HFFc6 (cell line): ENCODE results near the gene ERC2. TPM values are rescaled to one million over a fixed set of nuclear protein-coding genes. Genes with fewer than 3 reads are reported as not detected.

Experiments
- DNase-seq: peaks from one replicate; pipeline ENCODE4 v3.0.0-alpha.2; 2018
- H3K27ac Mint-ChIP-seq: 2 replicates; pipeline ENCODE4 v1.8.0; 2020; ENCODE audit warnings: mild to moderate bottlenecking, mixed read lengths
- H3K27me3 Mint-ChIP-seq: 2 replicates; pipeline ENCODE4 v1.8.0; 2021; ENCODE audit warnings: mild to moderate bottlenecking, moderate library complexity, mixed read lengths; ENCODE audit not compliant: insufficient read depth
- H3K36me3 Mint-ChIP-seq: 2 replicates; pipeline ENCODE4 v1.8.0; 2021; ENCODE audit warnings: low read depth, mixed read lengths
- H3K4me1 Mint-ChIP-seq: 2 replicates; pipeline ENCODE4 v1.8.0; 2020; ENCODE audit warnings: low read depth, mixed read lengths
- H3K4me3 Mint-ChIP-seq: 2 replicates; pipeline ENCODE4 v1.8.0; 2020; ENCODE audit warnings: mild to moderate bottlenecking, moderate library complexity, mixed read lengths
- H3K9me3 Mint-ChIP-seq: 2 replicates; pipeline ENCODE4 v1.8.0; 2020; ENCODE audit warnings: mild to moderate bottlenecking, mixed read lengths
- total RNA-seq, 6 experiments: library from RNA; stranded (reverse); fragmentation: NEBNext Ultra II Directional; extraction: Animal tissue kit (Norgen Biotek cat#: 25700); gene quantifications; 2 replicates in 1 of 6; 3 replicates in 5 of 6; pipeline ENCODE4 v1.2.3, GENCODE V29; 2021
- TF ChIP-seq, protein P1 (sequence below): fragments of 200-600 bp; sonication (generic); IDR thresholded peaks from 2 replicates; pipeline ENCODE4 v1.5.0; 2021; ENCODE audit warnings: antibody characterized with exemption, mild to moderate bottlenecking

The ERC2 gene
- total RNA-seq, 6 experiments from 2014 or later: 0.11 TPM; not detected in 5

DNA sequence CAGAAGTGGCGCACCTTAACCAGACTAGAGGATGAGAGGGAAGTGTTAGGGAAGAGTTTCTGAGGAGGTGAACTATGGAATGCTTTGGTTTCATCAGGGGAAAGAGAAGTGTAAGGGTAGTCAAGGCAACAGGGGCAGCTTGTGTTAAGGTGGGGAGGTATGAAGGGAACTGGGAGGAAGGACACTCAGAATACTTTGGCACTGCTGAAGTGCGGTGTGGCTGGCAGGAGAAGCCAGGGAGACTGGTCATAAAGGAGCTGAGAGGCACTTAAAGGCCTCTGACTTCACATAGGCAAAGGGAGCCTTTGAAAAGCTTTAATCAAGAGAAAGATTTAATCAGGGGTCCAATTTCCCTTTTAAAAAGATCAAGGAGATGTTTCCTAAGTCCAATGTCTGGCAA, 129.0 kb downstream of the ERC2 start:
- Mint-ChIP-seq H3K4me3 (no peak overlapping the region), H3K27me3 (no peaks in the 10 kb centered on the region), H3K36me3 (no peaks in the 10 kb centered on the region), H3K4me1 (no peaks in the 10 kb centered on the region), H3K9me3 (peaks cover 6% of the 10 kb centered on the region), H3K27ac (no peak overlapping the region)
- DNase-seq: no peak
- TF ChIP-seq, protein P1, sequence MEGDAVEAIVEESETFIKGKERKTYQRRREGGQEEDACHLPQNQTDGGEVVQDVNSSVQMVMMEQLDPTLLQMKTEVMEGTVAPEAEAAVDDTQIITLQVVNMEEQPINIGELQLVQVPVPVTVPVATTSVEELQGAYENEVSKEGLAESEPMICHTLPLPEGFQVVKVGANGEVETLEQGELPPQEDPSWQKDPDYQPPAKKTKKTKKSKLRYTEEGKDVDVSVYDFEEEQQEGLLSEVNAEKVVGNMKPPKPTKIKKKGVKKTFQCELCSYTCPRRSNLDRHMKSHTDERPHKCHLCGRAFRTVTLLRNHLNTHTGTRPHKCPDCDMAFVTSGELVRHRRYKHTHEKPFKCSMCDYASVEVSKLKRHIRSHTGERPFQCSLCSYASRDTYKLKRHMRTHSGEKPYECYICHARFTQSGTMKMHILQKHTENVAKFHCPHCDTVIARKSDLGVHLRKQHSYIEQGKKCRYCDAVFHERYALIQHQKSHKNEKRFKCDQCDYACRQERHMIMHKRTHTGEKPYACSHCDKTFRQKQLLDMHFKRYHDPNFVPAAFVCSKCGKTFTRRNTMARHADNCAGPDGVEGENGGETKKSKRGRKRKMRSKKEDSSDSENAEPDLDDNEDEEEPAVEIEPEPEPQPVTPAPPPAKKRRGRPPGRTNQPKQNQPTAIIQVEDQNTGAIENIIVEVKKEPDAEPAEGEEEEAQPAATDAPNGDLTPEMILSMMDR: no peak

DNA sequence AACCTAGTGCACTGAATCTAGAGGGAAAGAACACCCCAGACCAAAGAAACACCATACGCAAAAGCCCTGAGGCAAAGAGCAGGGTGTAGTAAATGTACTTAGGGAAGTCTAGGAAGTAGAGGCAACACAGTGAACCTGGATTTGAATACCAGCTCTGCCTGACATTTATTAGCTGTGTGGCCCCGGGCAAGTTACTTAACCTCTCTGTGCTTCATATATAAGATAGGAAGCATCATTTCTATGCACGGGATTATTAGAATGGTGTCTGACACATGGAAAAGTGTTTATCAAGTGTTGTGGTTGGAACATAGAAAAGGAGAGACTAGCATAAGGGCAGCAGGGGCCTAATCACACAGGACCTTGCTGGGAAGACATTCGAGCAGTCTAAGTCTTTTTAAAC, 132.2 kb downstream of the ERC2 start:
- Mint-ChIP-seq H3K27me3 (no peaks in the 10 kb centered on the region), H3K27ac (no peak overlapping the region), H3K9me3 (peaks cover 11% of the 10 kb centered on the region), H3K4me3 (no peak overlapping the region), H3K36me3 (no peaks in the 10 kb centered on the region), H3K4me1 (no peaks in the 10 kb centered on the region)
- DNase-seq: no peak
- TF ChIP-seq, protein P1: no peak

DNA sequence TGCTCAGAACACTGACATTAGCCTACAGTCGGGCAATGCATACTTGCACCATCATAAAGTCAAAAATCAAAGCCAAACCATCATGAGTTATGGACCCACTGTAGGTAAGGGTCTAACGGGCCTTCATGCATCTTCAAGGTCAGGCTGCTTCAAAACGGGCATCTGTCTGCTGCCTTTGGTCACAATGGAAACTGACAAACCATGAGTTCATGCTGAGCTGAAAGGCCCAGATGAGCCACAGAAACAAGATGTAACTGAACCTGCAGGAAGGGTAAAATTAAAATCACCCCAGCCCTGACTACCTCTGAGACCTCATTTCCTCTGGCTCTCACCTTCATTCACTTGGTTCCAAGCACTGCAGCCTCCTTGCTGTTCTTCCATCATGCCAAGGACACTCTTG, 143.8 kb downstream of the ERC2 start:
- Mint-ChIP-seq H3K27ac (no peak overlapping the region), H3K4me3 (no peak overlapping the region), H3K9me3 (peaks cover 24% of the 10 kb centered on the region; the same call in 1 of the 2 replicates), H3K27me3 (no peaks in the 10 kb centered on the region), H3K36me3 (no peaks in the 10 kb centered on the region), H3K4me1 (no peaks in the 10 kb centered on the region)
- TF ChIP-seq, protein P1: no peak
- no peak for DNase-seq

DNA sequence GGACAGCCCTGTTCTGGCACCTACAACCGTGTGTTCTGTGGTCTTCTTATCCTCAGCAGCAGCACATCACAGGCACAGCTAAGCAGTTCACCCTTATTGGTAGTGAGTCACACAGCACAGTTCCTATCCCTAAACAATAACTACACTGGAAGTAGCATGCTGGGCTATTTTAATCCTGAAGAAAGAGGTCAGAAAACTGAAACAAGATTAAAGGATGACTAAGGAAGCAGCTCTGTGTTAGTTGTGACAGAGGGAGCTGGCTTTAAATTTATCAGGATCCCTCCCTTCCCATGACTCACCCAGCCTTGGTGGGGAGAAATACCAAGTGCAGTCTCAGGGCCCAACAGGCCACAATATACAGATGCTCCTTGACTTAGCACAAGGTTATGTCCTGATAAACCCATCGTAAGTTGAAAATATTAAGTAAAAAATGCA, 144.3 kb downstream of the ERC2 start:
- H3K4me1 Mint-ChIP-seq: no peaks in the 10 kb centered on the region
- H3K9me3 Mint-ChIP-seq: peaks cover 24% of the 10 kb centered on the region; the same call in 1 of the 2 replicates
- H3K27me3 Mint-ChIP-seq: no peaks in the 10 kb centered on the region
- H3K27ac Mint-ChIP-seq: no peak overlapping the region
- DNase-seq: peak; percentile 14
- TF ChIP-seq, protein P1: no peak
- no peaks in the 10 kb centered on the region for H3K36me3 Mint-ChIP-seq
- H3K4me3 Mint-ChIP-seq: no peak overlapping the region

DNA sequence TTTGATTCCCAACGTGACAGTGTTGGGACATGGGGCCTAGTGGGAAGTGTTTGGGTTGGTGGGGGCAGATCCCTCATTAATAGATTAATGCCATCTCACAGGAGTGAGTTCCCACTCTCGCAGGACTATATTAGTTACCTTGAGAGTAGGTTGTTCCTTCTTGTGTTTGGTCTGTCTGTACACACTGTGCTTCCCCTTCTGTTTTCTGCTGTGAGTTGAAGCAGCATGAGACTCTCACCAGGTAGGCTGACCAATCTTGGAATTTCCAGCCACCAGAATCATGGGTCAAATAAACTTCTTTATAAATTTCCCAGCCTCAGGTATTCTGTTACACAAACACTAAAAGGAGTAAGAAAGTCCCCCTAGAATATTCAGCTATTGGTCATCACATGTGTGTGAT, 145.4 kb downstream of the ERC2 start:
- no peak overlapping the region for H3K4me3 Mint-ChIP-seq

More for the DNA sequence above, 145.4 kb downstream of the ERC2 start:
- no peaks in the 10 kb centered on the region for H3K36me3 Mint-ChIP-seq
- DNase-seq: no peak
- peaks cover 24% of the 10 kb centered on the region; the same call in 1 of the 2 replicates for H3K9me3 Mint-ChIP-seq
- no peaks in the 10 kb centered on the region for H3K4me1 Mint-ChIP-seq
- TF ChIP-seq, protein P1: no peak
- H3K27me3 Mint-ChIP-seq: no peaks in the 10 kb centered on the region
- no peak overlapping the region for H3K27ac Mint-ChIP-seq
